Measurements from ENCODE around the gene GRIK5.
A peak's percentile ranks its signal among the peaks of the same experiment; 100 is the strongest.

The GRIK5 gene

GRCh38 chr19:42075364-42075615 lies 5.3 kb upstream of the GRIK5 start:
- no peak for DNase-seq

- DNase-seq, result peak; percentile 12
These were observed 4.7 kb upstream of the GRIK5 start for GRCh38 chr19:42074513-42075363.

GRCh38 chr19:42071247-42071646 lies 1.2 kb upstream of the GRIK5 start:
- no peak for DNase-seq

GRCh38 chr19:42068756-42069571 lies 1.0 kb downstream of the GRIK5 start:
- peak; percentile 24 for DNase-seq

- DNase-seq, result no peak
These were observed 1.6 kb downstream of the GRIK5 start for GRCh38 chr19:42068361-42068755.

GRCh38 chr19:42067315-42067888 lies 2.6 kb downstream of the GRIK5 start:
- DNase-seq, result no peak

GRCh38 chr19:42066075-42066754 lies 3.8 kb downstream of the GRIK5 start:
- peak; percentile 79 for DNase-seq

GRCh38 chr19:42065511-42065910 lies 4.5 kb downstream of the GRIK5 start:
- DNase-seq, result no peak

GRCh38 chr19:42065051-42065450 lies 5.0 kb downstream of the GRIK5 start:
- no peak for DNase-seq

- no peak for DNase-seq
These were observed 5.6 kb downstream of the GRIK5 start for GRCh38 chr19:42064432-42064831.

- DNase-seq, result no peak
These were observed 7.6 kb downstream of the GRIK5 start for GRCh38 chr19:42062381-42062780.

GRCh38 chr19:42060117-42060516 lies 9.9 kb downstream of the GRIK5 start:
- DNase-seq, result no peak

GRCh38 chr19:42059196-42059595 lies 10.8 kb downstream of the GRIK5 start:
- no peak for DNase-seq

- DNase-seq, result no peak
These were observed 12.2 kb downstream of the GRIK5 start for GRCh38 chr19:42057846-42058245.

- no peak for DNase-seq
These were observed 15.8 kb downstream of the GRIK5 start for GRCh38 chr19:42054205-42054604.

- no peak for DNase-seq
These were observed 16.7 kb downstream of the GRIK5 start for GRCh38 chr19:42053037-42053935.

GRCh38 chr19:42052241-42052863 lies 17.7 kb downstream of the GRIK5 start:
- DNase-seq, result peak; percentile 45

- no peak for DNase-seq
These were observed 18.6 kb downstream of the GRIK5 start for GRCh38 chr19:42051166-42052115.

- DNase-seq, result no peak
These were observed 21.0 kb downstream of the GRIK5 start for GRCh38 chr19:42048992-42049391.

- no peak for DNase-seq
These were observed 24.4 kb downstream of the GRIK5 start for GRCh38 chr19:42045575-42045974.
